ENCODE data around the gene PCDHB16. TPM values are rescaled to one million over a fixed set of nuclear protein-coding genes. Genes with fewer than 3 reads are reported as not detected.
"Not testable (repeated sequence)": the region's sequence is repeated elsewhere in the genome, so short reads cannot be mapped to it uniquely, and the experiment has no call there.

Gene PCDHB16
- total RNA-seq, 2 donors from 2014 or later, result 9.7 to 14.8 TPM

- Mint-ChIP-seq H3K4me3 (no peak overlapping the region), H3K4me1 (no peaks in the 10 kb centered on the region), H3K27me3 (ENCODE audit: insufficient read depth) (no peaks in the 10 kb centered on the region), H3K27ac (no peak overlapping the region), H3K9me3 (peaks cover 29% of the 10 kb centered on the region), H3K36me3 (ENCODE audit: low read depth) (peaks cover 3% of the 10 kb centered on the region)
- 80% methylated on average over 1 of the region's 1 CpG; no CpG with 5 or more reads in 1 of the 2 experiments for WGBS, 2 experiments (ENCODE audit: insufficient coverage in 1 of 2, insufficient read length in 1 of 2)
- no peaks in the 10 kb centered on the region for H3K36me3 ChIP-seq (ENCODE audit: control insufficient read depth, insufficient read depth, low read length)
- H3K9ac ChIP-seq (ENCODE audit: extremely low read depth, low read length, poor library complexity, severe bottlenecking), result no peak overlapping the region
- DNase-seq, result no peak
- H3K4me3 ChIP-seq (ENCODE audit: low read length), result no peak overlapping the region
- H3K4me1 ChIP-seq (ENCODE audit: control insufficient read depth, insufficient read depth, low read length), result no peaks in the 10 kb centered on the region
- no peak overlapping the region for H3K27ac ChIP-seq (ENCODE audit: low read depth, low read length)
- H3K27me3 ChIP-seq (ENCODE audit: control insufficient read depth, insufficient read depth, low read length, poor library complexity, severe bottlenecking), result no peaks in the 10 kb centered on the region
- TF ChIP-seq, protein P1, sequence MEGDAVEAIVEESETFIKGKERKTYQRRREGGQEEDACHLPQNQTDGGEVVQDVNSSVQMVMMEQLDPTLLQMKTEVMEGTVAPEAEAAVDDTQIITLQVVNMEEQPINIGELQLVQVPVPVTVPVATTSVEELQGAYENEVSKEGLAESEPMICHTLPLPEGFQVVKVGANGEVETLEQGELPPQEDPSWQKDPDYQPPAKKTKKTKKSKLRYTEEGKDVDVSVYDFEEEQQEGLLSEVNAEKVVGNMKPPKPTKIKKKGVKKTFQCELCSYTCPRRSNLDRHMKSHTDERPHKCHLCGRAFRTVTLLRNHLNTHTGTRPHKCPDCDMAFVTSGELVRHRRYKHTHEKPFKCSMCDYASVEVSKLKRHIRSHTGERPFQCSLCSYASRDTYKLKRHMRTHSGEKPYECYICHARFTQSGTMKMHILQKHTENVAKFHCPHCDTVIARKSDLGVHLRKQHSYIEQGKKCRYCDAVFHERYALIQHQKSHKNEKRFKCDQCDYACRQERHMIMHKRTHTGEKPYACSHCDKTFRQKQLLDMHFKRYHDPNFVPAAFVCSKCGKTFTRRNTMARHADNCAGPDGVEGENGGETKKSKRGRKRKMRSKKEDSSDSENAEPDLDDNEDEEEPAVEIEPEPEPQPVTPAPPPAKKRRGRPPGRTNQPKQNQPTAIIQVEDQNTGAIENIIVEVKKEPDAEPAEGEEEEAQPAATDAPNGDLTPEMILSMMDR (conservative IDR thresholded peaks at IDR 0.05), result no peak
- peaks cover 13% of the 10 kb centered on the region for H3K9me3 ChIP-seq (ENCODE audit: control insufficient read depth, low read length)
These were observed 6.3 kb upstream of the PCDHB16 start for GRCh38 chr5:141175933-141176332.

DNA sequence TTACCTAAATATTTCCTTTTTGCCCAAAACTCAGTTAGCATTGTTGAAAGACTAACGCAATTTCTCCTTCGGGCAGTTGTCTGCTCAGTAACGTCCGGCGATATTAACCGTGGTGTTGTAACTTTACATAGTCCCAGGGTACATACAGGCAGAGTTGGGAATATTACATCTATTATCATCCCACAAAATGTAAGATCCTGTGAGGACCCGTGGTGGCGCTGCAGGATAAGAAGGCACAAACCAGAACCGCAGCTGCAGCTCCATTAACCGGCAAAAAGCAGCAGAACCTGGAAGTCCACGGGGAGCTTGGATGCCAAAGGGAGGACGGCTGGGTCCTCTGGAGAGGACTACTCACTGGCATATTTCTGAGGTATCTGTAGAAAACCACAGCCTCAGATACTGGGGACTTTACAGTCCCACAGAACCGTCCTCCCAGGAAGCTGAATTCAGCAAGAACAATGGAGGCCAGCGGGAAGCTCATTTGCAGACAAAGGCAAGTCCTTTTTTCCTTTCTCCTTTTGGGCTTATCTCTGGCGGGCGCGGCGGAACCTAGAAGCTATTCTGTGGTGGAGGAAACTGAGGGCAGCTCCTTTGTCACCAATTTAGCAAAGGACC is 4.5 kb upstream of the PCDHB16 start, which contains the start of gene PCDHB8:
PCDHB8 (plus strand) TSS at position 214 of the 615 bp plus-strand sequence; CDS start at position 459, 245 bp downstream.
- not testable (repeated sequence) for H3K4me3 ChIP-seq (ENCODE audit: low read length); H3K36me3 Mint-ChIP-seq (ENCODE audit: low read depth); H3K9ac ChIP-seq (ENCODE audit: extremely low read depth, low read length, poor library complexity, severe bottlenecking); H3K4me3 Mint-ChIP-seq; H3K27me3 ChIP-seq (ENCODE audit: control insufficient read depth, insufficient read depth, low read length, poor library complexity, severe bottlenecking); H3K4me1 Mint-ChIP-seq; H3K27ac Mint-ChIP-seq; H3K27me3 Mint-ChIP-seq (ENCODE audit: insufficient read depth); DNase-seq; H3K36me3 ChIP-seq (ENCODE audit: control insufficient read depth, insufficient read depth, low read length); H3K4me1 ChIP-seq (ENCODE audit: control insufficient read depth, insufficient read depth, low read length); H3K27ac ChIP-seq (ENCODE audit: low read depth, low read length)
- peaks cover 26% of the 10 kb centered on the region for H3K9me3 Mint-ChIP-seq
- peaks cover 13% of the 10 kb centered on the region for H3K9me3 ChIP-seq (ENCODE audit: control insufficient read depth, low read length)
- TF ChIP-seq, protein P1 (conservative IDR thresholded peaks at IDR 0.05), result peak; percentile 60
- WGBS, 2 experiments (ENCODE audit: insufficient coverage in 1 of 2, insufficient read length in 1 of 2), result 76 to 82% methylated on average over 4 to 12 of the region's 18 CpGs

DNA sequence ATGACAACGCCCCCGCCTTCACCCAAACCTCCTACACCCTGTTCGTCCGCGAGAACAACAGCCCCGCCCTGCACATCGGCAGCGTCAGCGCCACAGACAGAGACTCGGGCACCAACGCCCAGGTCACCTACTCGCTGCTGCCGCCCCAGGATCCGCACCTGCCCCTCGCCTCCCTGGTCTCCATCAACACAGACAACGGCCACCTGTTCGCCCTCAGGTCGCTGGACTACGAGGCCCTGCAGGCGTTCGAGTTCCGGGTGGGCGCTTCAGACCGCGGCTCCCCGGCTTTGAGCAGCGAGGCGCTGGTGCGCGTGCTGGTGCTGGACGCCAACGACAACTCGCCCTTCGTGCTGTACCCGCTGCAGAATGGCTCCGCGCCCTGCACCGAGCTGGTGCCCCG is 2.8 kb upstream of the PCDHB16 start:
- DNase-seq, H3K27ac Mint-ChIP-seq: not testable (repeated sequence)

DNA sequence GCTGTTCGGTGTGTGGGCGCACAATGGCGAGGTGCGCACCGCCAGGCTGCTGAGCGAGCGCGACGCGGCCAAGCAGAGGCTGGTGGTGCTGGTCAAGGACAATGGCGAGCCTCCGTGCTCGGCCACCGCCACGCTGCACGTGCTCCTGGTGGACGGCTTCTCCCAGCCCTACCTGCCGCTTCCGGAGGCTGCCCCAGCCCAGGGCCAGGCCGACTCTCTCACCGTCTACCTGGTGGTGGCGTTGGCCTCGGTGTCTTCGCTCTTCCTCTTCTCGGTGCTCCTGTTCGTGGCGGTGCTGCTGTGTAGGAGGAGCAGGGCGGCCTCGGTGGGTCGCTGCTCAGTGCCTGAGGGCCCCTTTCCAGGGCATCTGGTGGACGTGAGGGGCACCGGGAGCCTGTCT is 2.3 kb upstream of the PCDHB16 start:
- not testable (repeated sequence) for H3K4me3 Mint-ChIP-seq; H3K36me3 ChIP-seq (ENCODE audit: control insufficient read depth, insufficient read depth, low read length); H3K27ac ChIP-seq (ENCODE audit: low read depth, low read length); H3K4me3 ChIP-seq (ENCODE audit: low read length); H3K27me3 Mint-ChIP-seq (ENCODE audit: insufficient read depth); H3K27me3 ChIP-seq (ENCODE audit: control insufficient read depth, insufficient read depth, low read length, poor library complexity, severe bottlenecking); H3K9ac ChIP-seq (ENCODE audit: extremely low read depth, low read length, poor library complexity, severe bottlenecking); H3K4me1 ChIP-seq (ENCODE audit: control insufficient read depth, insufficient read depth, low read length); H3K27ac Mint-ChIP-seq; DNase-seq; H3K4me1 Mint-ChIP-seq
- Mint-ChIP-seq H3K36me3 (ENCODE audit: low read depth) (peaks cover 18% of the 10 kb centered on the region), H3K9me3 (peaks cover 24% of the 10 kb centered on the region)
- H3K9me3 ChIP-seq (ENCODE audit: control insufficient read depth, low read length), result peaks cover 13% of the 10 kb centered on the region
- WGBS, 2 experiments (ENCODE audit: insufficient coverage in 1 of 2, insufficient read length in 1 of 2), result 89 to 97% methylated on average over 15 to 31 of the region's 32 CpGs

More for the DNA sequence above, 2.8 kb upstream of the PCDHB16 start:
- Mint-ChIP-seq H3K9me3 (peaks cover 21% of the 10 kb centered on the region), H3K36me3 (ENCODE audit: low read depth) (peaks cover 13% of the 10 kb centered on the region)
- H3K36me3 ChIP-seq (ENCODE audit: control insufficient read depth, insufficient read depth, low read length); H3K27me3 ChIP-seq (ENCODE audit: control insufficient read depth, insufficient read depth, low read length, poor library complexity, severe bottlenecking); H3K9ac ChIP-seq (ENCODE audit: extremely low read depth, low read length, poor library complexity, severe bottlenecking); H3K27ac ChIP-seq (ENCODE audit: low read depth, low read length); H3K4me1 ChIP-seq (ENCODE audit: control insufficient read depth, insufficient read depth, low read length); H3K4me1 Mint-ChIP-seq; H3K4me3 Mint-ChIP-seq; H3K27me3 Mint-ChIP-seq (ENCODE audit: insufficient read depth); H3K4me3 ChIP-seq (ENCODE audit: low read length): not testable (repeated sequence)
- peaks cover 13% of the 10 kb centered on the region for H3K9me3 ChIP-seq (ENCODE audit: control insufficient read depth, low read length)
- WGBS, 2 experiments (ENCODE audit: insufficient coverage in 1 of 2, insufficient read length in 1 of 2), result 95 to 100% methylated on average over 7 to 25 of the region's 39 CpGs
